ENCODE measurements around the gene HSD17B3. TPM values are rescaled to one million over a fixed set of nuclear protein-coding genes. Genes with fewer than 3 reads are reported as not detected.

The HSD17B3 gene
- total and polyA plus RNA-seq, 10 of the 15 experiments (the other 5 are each of a cell fraction or from before 2014, with no cell fraction given) = not detected

- peak; percentile 41 to 68; a peak in 2 of 4 replicates for TF ChIP-seq BHLHE40 (IDR thresholded peaks at IDR 0.05; ENCODE audit: borderline replicate concordance in 1 of 2, low read depth in 2 of 2, low read length in 1 of 2)
- no peak for TF ChIP-seq CREB1 (IDR thresholded peaks at IDR 0.05; ENCODE audit: low read depth)
- peak; percentile 96 for TF ChIP-seq IKZF1 (conservative IDR thresholded peaks at IDR 0.05)
- TF ChIP-seq PAX5 (IDR thresholded peaks at IDR 0.05; ENCODE audit: borderline replicate concordance, low read depth, low read length) = peak; percentile 73; the same call in 1 of the 2 replicates
- TF ChIP-seq, protein P1, sequence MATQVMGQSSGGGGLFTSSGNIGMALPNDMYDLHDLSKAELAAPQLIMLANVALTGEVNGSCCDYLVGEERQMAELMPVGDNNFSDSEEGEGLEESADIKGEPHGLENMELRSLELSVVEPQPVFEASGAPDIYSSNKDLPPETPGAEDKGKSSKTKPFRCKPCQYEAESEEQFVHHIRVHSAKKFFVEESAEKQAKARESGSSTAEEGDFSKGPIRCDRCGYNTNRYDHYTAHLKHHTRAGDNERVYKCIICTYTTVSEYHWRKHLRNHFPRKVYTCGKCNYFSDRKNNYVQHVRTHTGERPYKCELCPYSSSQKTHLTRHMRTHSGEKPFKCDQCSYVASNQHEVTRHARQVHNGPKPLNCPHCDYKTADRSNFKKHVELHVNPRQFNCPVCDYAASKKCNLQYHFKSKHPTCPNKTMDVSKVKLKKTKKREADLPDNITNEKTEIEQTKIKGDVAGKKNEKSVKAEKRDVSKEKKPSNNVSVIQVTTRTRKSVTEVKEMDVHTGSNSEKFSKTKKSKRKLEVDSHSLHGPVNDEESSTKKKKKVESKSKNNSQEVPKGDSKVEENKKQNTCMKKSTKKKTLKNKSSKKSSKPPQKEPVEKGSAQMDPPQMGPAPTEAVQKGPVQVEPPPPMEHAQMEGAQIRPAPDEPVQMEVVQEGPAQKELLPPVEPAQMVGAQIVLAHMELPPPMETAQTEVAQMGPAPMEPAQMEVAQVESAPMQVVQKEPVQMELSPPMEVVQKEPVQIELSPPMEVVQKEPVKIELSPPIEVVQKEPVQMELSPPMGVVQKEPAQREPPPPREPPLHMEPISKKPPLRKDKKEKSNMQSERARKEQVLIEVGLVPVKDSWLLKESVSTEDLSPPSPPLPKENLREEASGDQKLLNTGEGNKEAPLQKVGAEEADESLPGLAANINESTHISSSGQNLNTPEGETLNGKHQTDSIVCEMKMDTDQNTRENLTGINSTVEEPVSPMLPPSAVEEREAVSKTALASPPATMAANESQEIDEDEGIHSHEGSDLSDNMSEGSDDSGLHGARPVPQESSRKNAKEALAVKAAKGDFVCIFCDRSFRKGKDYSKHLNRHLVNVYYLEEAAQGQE (IDR thresholded peaks at IDR 0.05; ENCODE audit: low read depth, low read length) = no peak
- TF ChIP-seq E4F1 (IDR thresholded peaks at IDR 0.05; ENCODE audit: borderline replicate concordance, partially characterized antibody) = no peak
- peak; percentile 94 for TF ChIP-seq RUNX3 (IDR thresholded peaks at IDR 0.05; ENCODE audit: low read length)
- TF ChIP-seq NFXL1 (IDR thresholded peaks at IDR 0.05; ENCODE audit: borderline replicate concordance) = no peak
- TF ChIP-seq SMAD1 (IDR thresholded peaks at IDR 0.05; ENCODE audit: low read depth, partially characterized antibody) = no peak
- peak; percentile 98 for TF ChIP-seq IKZF2 (IDR thresholded peaks at IDR 0.05)
- TF ChIP-seq KLF5 (IDR thresholded peaks at IDR 0.05; ENCODE audit: partially characterized antibody) = no peak
- TF ChIP-seq, protein P2, sequence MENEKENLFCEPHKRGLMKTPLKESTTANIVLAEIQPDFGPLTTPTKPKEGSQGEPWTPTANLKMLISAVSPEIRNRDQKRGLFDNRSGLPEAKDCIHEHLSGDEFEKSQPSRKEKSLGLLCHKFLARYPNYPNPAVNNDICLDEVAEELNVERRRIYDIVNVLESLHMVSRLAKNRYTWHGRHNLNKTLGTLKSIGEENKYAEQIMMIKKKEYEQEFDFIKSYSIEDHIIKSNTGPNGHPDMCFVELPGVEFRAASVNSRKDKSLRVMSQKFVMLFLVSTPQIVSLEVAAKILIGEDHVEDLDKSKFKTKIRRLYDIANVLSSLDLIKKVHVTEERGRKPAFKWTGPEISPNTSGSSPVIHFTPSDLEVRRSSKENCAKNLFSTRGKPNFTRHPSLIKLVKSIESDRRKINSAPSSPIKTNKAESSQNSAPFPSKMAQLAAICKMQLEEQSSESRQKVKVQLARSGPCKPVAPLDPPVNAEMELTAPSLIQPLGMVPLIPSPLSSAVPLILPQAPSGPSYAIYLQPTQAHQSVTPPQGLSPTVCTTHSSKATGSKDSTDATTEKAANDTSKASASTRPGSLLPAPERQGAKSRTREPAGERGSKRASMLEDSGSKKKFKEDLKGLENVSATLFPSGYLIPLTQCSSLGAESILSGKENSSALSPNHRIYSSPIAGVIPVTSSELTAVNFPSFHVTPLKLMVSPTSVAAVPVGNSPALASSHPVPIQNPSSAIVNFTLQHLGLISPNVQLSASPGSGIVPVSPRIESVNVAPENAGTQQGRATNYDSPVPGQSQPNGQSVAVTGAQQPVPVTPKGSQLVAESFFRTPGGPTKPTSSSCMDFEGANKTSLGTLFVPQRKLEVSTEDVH (IDR thresholded peaks at IDR 0.05; ENCODE audit: low read depth, partially characterized antibody) = no peak
- peak; percentile 56; the same call in 1 of the 3 replicates for TF ChIP-seq POU2F2 (IDR thresholded peaks at IDR 0.05; ENCODE audit: borderline replicate concordance, low read depth, low read length)
- no peak for TF ChIP-seq TCF7 (IDR thresholded peaks at IDR 0.05; ENCODE audit: borderline replicate concordance)
- no peak for TF ChIP-seq MEF2A (IDR thresholded peaks at IDR 0.05; ENCODE audit: insufficient read depth, low read depth, low read length)
- TF ChIP-seq MTA2 (IDR thresholded peaks at IDR 0.05; ENCODE audit: low read depth) = peak; percentile 89
- TF ChIP-seq HDAC2 (IDR thresholded peaks at IDR 0.05) = no peak
- no peak for TF ChIP-seq ASH2L (IDR thresholded peaks at IDR 0.05; ENCODE audit: borderline replicate concordance, low read depth)
These were observed 60.6 kb downstream of the HSD17B3 start (continued) for GRCh38 chr9:96241391-96241809.
